GM19463 (cell line): Measurements from ENCODE around the gene ARL6IP5.

ENCODE experiments used
- ATAC-seq: cut with Tn5 transposase; IDR thresholded peaks from one replicate; pipeline ENCODE4 v1.9.1; 2021; ENCODE audit warnings: mild to moderate bottlenecking, moderate library complexity; ENCODE audit not compliant: unreplicated experiment

The ARL6IP5 gene

GRCh38 chr3:69116162-69116561 lies 31.4 kb downstream of the ARL6IP5 start:
- ATAC-seq, result no peak

DNA sequence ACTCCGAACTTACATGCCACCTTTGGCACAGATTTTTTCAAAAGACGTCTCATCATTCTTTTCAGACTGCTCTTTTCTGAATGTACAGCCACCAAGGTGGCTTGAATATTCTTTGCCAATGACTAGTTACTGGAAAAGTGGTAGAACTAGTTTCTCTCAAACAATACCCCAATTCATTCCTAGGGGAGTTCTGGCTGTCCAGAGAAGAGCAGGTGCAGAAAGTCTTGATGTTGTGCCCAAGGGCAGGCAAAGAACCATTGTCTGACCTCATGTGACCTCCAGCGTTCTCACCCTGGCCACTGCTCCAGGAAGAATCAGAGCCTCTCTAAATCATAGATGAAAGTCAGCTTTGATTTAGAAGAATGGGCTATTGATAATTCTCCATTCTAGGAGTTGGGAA lies 32.2 kb downstream of the ARL6IP5 start:
- ATAC-seq, result no peak

DNA sequence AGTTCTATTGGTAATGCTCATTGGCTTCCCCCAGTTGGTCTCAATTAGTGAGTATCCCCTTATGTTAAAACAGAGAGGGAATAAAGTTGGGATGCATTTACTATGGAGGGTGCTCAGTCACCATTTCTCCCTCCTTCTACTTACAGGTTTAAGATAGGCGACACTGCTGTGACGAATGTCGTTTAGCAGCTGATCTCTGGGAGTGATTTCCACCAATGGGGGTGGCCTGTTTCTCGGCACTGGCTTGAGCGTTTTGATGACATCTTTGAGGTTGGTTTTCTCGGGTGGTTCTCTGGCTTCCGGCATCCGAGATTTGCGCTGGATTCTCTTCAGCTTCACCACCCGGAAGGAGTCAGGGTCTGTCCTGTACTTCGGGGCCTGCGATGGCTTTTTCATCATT lies 33.8 kb downstream of the ARL6IP5 start:
- ATAC-seq, result no peak

DNA sequence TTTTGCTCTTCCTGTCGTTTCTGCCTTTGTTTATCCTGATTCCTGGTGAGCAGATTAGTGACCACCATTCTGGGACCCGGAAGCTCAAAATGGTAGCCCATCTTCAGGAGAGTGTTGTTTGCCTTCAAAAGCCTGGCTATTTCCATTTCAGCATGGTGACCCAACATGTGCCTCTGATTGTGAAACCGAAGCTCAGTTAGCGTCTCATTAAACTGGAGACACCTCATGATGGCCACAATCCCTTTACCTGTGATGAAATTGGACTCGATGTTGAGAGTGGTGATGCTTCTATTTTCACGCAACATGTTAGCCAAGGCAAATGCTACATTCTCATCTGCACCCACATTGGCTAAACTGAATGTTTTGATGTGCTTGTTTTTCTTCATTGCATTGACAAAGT lies 34.4 kb downstream of the ARL6IP5 start:
- no peak for ATAC-seq

DNA sequence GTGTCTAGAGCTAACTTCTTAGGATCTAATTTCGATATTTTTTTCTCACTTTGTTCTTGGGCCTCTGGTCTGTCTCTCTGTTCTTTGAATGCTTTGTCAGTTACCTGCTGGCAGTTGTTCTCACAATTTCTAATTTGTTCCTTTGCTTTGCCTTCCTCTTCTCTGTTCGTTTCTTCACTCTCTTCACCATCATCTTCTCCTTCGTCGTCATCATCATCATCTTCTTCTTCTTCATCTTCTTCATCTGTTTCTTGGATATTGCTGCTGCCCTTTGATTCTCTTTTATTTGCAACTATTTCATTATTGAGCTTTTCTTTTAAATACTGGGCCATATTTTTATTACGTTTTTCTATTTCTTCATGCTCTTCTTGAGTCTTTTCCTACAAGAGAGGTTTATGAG lies 34.9 kb downstream of the ARL6IP5 start:
- ATAC-seq, result no peak

GRCh38 chr3:69120879-69121464 lies 36.2 kb downstream of the ARL6IP5 start:
- peak; percentile 91 for ATAC-seq

- ATAC-seq, result no peak
Observed at GRCh38 chr3:69121513-69121912, 36.8 kb downstream of the ARL6IP5 start.

GRCh38 chr3:69121950-69122349 lies 37.2 kb downstream of the ARL6IP5 start:
- ATAC-seq, result no peak

DNA sequence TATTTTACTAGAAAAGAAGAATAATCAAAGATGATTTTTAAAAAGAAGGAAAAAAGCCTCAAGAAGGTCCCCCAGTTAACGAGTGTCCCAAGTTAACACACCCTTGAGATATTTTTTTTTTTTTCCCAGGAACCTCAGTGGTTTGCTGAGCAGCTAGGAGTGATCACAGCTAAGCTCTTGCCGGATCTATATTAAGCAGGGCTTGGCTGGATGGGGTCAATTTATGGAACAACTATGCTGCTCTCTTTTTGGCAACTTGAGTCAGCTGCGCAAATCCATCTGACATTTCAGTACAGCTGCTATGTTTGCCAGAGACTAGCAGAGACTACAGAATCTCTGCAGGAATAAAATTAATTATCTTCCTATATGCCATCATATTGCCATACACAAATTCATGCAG lies 37.7 kb downstream of the ARL6IP5 start, which contains the start of gene LMOD3:
Gene LMOD3 (minus strand): TSS at position 193 of the 400 bp plus-strand sequence. CDS start 209 bp downstream, outside the sequence.
- ATAC-seq, result no peak

DNA sequence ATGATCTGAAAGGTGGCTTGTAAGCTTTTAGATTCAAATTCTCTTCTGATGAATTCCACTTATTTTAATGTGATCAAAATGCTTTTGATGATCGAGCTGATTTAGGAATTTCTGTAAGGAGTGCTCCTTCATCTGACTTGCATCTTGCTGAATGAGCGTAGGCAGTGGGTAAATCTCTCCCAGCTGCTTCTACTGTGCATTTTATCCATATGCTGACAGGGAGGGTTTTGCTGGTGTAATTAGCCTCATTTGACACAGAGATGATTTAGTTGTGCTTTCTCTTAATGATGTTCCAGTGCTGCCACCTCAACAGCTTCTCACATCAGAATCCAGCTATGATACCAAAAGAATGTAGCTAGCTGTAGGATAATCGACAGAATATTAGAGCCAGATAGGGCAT lies 41.5 kb downstream of the ARL6IP5 start:
- no peak for ATAC-seq

DNA sequence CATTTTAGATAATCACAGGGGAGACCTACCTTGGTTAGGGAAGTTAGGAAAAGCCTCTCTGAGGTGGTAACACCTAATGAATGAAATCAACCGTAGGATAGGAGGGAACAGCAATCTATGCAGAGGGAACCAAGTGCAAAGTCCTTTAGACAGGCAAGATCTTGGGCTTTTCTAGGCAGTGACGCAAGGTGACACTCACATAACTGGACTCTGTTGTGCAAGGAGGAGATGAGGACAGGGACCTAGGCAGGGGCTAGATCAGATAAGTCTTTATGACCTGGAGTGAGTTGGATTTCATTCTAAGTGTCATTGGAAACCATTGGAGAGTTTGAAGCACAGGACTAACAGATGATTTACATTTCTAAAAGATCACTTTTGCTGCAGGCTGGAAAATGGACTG lies 42.3 kb downstream of the ARL6IP5 start:
- no peak for ATAC-seq

DNA sequence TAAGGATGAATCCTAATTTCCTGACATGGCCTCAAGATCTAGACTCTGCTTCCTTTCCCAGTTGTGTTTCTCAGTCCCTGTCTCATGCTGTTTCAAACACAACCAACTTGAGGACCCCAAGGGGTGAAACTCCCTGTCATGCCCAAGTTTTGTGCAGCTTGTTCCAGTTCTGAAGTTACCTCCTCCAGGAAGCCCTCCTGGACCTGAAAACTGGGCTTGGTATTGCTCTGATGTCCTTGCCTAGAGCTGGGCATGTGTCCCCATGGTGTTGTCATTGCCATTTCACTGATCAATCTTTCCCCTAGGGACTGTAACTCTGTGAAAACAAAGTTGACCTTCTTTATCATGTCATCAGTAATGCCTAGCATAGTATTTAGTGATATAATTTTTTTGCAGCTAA lies 43.8 kb downstream of the ARL6IP5 start:
- ATAC-seq, result no peak

GRCh38 chr3:69129531-69129930 lies 44.8 kb downstream of the ARL6IP5 start:
- ATAC-seq, result no peak

DNA sequence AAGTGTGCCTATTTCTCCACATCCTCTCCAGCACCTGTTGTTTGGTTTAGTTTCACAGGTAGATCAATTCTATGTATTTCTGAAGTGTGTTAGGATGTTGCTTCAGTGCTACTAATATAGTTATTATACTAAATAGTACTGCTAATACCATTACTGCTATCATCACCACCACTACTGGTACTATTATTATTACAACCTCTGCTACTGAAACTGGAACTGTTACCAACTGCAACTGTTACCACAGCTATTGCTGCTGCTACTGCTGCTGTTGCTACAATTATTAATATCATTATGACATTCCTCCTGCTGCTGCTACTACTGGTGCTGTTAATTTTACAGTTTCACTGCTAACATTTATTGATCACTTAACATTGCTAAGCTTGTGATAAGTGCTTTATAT lies 46.0 kb downstream of the ARL6IP5 start:
- ATAC-seq, result peak; percentile 81

- ATAC-seq, result no peak
Observed at GRCh38 chr3:69137005-69137404, 52.3 kb downstream of the ARL6IP5 start.

GRCh38 chr3:69137412-69137811 lies 52.7 kb downstream of the ARL6IP5 start:
- ATAC-seq, result no peak

DNA sequence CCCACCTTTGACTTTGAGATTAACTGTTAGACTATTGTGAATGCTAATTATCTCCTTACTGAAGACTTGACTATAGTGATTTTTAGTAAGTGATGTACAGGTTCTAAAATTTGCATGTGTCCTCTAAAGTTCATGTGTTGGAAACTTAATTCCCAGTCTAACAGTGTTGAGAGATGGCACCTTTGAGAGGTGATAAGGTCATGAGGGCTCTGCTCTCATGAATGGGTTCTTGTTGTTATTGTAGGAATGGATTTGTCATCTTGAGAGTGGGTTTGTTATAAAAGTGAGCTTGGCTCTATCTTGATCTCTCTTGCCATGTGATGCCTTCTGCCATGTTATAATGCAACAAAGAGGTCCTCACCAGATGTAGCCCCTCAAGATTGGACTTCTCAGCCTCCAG lies 56.6 kb downstream of the ARL6IP5 start:
- ATAC-seq, result no peak

DNA sequence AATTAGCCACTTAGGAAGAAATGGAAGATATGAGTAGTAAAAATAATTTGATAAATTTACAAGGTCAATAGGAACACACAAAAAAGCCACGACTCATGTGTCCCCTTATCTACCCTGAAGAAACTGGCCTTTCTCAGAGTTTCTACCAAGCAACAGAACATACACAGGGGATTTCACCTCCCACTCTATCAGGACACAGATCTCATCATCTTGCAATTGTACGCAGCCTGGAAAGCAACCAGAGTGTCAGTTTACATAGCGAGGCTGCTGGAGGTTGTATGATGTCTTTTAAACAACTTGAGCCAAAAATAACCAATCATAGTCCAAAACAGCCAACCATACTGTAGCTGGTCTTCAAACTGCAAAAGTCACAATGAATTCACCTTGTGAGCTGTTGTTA lies 57.4 kb downstream of the ARL6IP5 start:
- no peak for ATAC-seq

DNA sequence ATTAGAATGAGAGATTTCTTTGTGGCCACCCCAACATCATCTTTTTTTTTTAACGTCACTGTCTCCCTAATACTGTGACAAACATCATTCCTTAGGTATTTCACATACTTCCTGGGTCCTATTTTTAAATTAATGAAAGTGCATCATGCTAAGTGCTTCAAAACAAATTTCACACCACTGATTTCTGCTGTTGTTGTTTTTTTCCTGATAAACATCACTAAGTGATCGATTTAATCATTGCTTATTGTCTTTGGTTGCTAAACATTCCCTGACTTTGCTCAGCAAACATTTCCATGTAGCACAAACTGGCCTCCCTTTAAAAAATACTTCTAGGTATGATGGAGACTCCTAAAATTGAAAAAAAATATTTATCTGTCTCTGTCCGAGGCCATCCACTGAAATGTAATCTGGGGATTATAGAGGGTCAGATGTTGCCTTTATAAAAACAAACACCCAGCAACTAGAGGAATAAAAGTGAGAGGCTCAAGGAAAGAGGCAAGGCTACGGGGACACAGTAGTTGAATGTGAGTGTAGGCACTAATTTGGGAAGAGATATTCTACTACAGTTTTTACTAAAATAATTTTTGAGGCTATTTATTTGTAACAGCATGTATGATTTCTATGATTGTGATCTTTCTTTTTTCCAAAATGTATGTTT lies 58.2 kb downstream of the ARL6IP5 start:
- no peak for ATAC-seq

DNA sequence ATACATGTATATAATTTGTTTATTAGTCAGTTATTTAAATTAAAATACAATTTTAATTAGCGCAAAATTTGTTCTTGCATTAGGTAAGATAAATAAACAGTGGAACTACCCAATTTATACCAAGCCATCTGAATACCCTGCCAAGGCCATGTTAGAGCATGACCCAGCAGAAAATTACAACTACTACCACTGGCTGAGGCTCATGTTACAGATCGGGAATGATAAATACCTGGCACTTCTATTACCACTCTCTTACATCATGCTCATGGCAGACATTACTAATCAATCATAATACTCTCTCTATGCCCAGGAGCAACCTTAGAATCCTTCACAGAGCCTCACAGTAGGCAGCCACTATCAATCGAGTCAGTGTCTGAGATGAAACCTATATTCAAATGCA lies 58.9 kb downstream of the ARL6IP5 start:
- ATAC-seq, result no peak

DNA sequence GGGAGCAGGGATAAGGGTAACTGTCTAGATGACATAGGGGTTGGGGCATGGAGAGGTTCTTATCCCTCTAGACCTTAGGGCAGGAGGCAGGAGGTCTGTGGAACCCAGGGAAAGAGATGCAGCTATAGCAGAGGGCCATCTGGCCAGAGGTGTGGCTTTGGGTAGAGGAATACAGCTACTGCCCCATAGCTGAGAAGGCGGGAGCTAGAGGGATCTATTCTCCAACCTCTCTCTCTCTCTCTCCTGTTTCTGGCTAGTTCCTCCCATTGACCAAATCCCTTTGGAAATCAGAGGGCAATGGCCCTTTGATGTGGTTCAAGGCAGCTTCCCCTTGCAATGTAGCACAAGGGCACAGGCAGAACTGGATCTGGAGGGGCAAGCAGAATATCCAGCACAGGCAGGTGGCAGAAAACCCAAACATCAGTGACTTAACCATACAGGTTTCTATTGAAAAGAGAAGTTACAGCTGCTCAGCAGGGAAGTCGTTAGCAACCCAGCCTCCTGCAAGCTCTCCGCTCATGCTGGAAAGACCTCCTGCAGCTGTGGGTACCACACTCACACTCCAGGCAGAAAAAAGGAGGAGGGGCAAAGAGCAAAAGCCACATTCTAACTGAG lies 60.0 kb downstream of the ARL6IP5 start:
- no peak for ATAC-seq

DNA sequence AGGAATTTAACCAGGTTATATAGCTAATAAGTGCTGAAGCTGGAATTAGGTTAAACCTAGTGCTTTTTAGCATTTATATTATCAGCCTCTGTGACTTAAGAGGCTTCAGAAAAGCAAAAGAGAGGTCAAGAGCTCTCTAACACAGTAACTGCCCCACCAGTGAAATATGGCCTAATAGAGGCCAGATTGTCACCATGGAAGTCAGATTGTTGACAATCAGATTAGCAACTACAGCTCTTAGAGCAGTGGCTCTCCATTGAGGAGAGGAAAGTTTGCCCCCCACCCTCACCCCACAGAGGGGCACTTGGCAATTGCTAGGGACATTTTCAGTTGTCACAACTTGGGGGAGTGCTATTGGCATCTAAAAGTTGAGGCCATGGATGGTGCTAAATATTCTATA lies 61.0 kb downstream of the ARL6IP5 start:
- no peak for ATAC-seq
